ENCODE measurements around the gene FBXO24.

FBXO24 gene

DNA sequence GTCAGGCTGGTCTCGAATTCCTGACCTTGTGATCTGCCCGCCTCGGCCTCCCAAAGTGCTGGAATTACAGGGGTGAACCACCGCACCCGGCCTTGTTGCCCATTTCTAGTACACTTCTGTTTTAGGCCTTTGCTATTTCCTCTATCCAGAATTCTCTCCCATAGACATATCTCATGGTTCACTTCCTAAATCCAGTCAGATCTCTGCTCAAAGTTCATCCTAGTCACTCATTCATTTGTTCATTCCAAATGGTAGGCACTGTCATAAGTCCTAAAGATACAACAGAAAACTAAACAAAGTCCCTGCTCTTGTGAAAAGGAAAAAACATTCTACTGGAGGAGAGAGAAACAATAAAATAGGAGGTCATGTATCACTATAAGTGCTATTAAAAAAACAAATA is 23.8 kb downstream of the FBXO24 start:
- TF ChIP-seq, protein P1, sequence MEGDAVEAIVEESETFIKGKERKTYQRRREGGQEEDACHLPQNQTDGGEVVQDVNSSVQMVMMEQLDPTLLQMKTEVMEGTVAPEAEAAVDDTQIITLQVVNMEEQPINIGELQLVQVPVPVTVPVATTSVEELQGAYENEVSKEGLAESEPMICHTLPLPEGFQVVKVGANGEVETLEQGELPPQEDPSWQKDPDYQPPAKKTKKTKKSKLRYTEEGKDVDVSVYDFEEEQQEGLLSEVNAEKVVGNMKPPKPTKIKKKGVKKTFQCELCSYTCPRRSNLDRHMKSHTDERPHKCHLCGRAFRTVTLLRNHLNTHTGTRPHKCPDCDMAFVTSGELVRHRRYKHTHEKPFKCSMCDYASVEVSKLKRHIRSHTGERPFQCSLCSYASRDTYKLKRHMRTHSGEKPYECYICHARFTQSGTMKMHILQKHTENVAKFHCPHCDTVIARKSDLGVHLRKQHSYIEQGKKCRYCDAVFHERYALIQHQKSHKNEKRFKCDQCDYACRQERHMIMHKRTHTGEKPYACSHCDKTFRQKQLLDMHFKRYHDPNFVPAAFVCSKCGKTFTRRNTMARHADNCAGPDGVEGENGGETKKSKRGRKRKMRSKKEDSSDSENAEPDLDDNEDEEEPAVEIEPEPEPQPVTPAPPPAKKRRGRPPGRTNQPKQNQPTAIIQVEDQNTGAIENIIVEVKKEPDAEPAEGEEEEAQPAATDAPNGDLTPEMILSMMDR (IDR thresholded peaks at IDR 0.05; ENCODE audit: extremely low read depth, insufficient read depth, missing control alignments), result no peak
- in situ Hi-C loops (cut with MboI; ENCODE audit: low pct_unique_long_range_greater_than_20kb, low sequenced_read_pairs, unreplicated experiment), result no loop called here
- DNase-seq (ENCODE audit: low spot score), result no peak

DNA sequence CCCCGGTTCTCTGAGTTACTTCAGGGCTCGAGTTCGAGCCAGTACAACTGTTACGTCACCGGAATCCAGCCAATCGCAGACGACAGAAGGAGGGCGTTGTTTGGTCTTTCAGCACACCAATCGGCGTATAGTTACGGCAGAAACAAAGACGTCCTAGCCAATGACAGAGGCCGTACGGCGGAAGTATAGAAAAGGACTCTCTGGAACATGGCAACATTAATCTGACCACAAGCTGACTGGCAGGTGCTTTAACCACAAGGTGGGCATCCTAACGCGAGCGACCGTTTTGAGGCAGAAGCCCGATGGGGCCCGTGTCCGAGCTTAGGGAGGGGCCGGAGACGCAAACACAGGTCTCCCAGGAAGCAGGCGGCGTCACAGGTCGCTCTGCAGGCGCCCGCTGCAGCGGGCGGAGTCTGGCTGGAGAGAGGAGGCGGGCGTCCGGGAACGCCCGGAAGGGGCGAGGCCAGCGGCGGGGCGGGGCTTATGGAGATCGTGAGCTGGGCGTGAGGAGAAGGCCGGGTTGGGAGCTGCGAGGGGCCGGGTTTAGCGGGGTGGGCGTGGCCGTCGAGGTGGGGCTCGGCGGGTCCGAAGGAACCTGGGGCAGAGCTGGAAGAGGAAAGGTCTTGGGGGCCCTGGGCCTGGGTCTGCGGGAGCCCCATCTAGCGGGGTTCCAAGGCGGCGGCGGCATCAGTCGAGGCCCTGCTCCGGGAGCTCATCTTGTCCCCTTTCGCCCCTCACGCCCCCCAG is 26.0 kb downstream of the FBXO24 start, which contains the start of gene MOSPD3:
Gene MOSPD3, plus strand, starts transcription at position 558 of the 747 bp plus-strand sequence. CDS start 252 bp downstream, outside the sequence.
- in situ Hi-C loops (cut with MboI; ENCODE audit: low pct_unique_long_range_greater_than_20kb, low sequenced_read_pairs, unreplicated experiment), result no loop called here
- TF ChIP-seq, protein P1 (IDR thresholded peaks at IDR 0.05; ENCODE audit: extremely low read depth, insufficient read depth, missing control alignments), result no peak
- peak; percentile 99 for DNase-seq (ENCODE audit: low spot score)

DNA sequence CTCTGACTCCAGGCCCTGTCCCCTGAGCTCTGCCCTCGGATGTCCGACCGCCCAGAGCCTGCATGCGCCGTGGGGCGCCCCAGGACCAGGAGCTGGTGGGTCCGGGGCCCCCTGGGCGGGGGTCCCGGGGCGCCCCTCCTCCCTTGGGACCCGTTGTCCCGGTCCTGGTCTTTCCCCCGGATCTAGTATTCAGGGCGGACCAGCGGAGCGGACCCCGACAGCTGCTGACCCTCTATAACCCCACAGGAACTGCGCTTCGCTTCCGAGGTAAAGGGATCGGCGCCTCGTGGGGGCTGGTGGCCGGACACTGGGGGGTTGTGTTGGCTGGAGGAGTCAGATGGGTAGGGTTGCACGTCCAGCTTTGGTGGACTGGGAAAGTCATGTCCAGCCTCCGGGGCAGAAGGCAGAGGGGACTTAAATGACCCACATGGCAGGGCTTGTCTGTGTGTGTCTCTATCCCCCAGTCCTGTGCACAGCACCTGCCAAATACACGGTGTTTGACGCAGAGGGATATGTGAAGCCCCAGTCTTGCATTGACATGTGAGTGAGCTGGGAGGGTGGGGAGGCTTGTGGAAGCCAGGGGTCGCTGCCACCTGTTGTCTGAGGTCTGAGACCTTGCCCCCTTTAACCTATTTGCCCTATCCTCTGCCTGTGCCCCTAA is 26.7 kb downstream of the FBXO24 start:
- in situ Hi-C loops (cut with MboI; ENCODE audit: low pct_unique_long_range_greater_than_20kb, low sequenced_read_pairs, unreplicated experiment), result no loop called here
- DNase-seq (ENCODE audit: low spot score), result no peak
- TF ChIP-seq, protein P1 (IDR thresholded peaks at IDR 0.05; ENCODE audit: extremely low read depth, insufficient read depth, missing control alignments), result peak; percentile 23

DNA sequence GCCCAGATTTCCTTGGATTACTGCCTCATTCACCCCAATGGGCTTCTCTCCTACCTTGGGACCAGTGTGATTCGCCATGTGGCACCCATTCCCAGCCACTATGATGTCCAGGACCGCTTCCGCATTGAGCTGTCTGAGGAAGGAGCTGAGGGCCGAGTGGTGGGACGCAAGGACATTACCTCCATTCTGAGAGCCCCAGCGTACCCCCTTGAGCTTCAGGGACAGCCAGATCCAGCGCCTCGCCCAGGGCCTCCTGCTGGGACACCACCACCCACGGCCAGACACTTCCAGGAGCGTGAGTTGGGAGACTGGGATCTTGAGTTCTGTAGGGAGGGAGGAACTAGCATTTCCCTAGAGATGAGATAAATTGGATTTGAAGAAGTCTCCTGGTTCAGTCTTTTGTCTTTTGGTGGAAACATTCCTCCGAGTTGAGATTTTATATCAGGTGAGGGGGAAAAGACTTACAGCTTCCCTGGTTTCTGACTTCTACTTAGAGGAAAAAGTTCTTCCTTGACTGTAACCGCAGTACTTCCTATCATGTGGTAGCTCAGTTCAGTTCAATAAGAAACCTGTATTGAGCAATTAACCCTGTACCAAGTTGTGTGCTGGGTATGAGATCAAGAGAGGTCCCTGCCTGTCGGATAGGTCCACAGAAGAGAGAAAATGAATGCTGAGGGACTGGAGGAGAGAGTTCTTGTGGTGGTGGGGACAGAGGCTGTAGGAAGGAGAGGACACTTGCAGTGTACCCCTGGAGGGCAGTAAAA is 27.5 kb downstream of the FBXO24 start:
- TF ChIP-seq, protein P1 (IDR thresholded peaks at IDR 0.05; ENCODE audit: extremely low read depth, insufficient read depth, missing control alignments), result no peak
- in situ Hi-C loops (cut with MboI; ENCODE audit: low pct_unique_long_range_greater_than_20kb, low sequenced_read_pairs, unreplicated experiment), result no loop called here
- no peak for DNase-seq (ENCODE audit: low spot score)

DNA sequence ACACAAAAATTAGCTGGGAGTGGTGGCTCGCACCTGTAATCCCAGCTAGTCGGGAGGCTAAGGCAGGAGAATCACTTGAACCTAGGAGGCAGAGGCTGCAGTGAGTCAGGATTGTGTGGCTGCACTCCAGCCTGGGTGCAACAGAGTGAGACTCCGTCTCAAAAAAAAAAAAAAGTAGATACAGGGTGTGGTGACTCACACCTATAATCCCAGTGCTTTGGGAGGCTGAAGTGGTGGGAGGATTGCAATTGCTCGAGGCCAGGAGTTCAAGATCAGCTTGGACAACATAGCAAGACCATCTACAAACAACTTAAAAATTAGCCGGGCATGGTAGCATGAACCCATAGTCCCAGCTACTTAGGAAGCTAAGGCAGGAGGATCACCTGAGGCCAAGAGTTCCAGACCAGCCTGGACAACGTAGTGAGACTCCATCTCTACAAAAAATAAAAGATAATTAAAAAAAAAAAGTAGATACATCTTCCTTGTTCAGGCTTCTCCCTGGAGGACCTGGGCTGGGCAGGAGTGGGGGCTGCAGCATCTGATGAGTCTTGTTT is 28.3 kb downstream of the FBXO24 start:
- DNase-seq (ENCODE audit: low spot score), result no peak
- in situ Hi-C loops (cut with MboI; ENCODE audit: low pct_unique_long_range_greater_than_20kb, low sequenced_read_pairs, unreplicated experiment), result no loop called here
- TF ChIP-seq, protein P1 (IDR thresholded peaks at IDR 0.05; ENCODE audit: extremely low read depth, insufficient read depth, missing control alignments), result no peak

DNA sequence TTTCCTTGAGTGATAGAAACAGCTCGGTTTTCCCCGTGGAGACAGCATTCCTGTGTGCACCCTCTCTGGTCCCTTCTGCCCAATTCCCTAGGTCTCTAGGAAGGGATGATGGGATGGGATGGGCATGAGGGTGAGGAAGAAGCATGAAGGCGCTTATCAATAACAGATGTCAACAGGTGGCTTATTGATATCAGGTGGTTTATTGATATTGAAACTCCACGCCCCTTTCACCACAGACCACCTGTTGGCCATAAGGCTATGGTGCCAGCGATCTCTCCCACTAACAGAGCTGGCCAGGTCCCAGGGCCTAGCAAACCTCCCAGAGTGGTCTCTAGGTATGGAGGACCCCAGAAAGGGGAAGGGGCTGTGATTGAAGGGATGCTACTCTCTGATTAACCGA is 34.1 kb downstream of the FBXO24 start:
- TF ChIP-seq, protein P1 (IDR thresholded peaks at IDR 0.05; ENCODE audit: extremely low read depth, insufficient read depth, missing control alignments), result no peak
- DNase-seq (ENCODE audit: low spot score), result no peak
- in situ Hi-C loops (cut with MboI; ENCODE audit: low pct_unique_long_range_greater_than_20kb, low sequenced_read_pairs, unreplicated experiment), result no loop called here

Measured in GM13977 (cell line).